ENCODE results near the gene ID1.
"Not testable (repeated sequence)": the region's sequence is repeated elsewhere in the genome, so short reads cannot be mapped to it uniquely, and the experiment has no call there.

Gene ID1

GRCh38 chr20:31602431-31602778, 2.7 kb upstream of the ID1 start:
- DNase-seq (ENCODE audit: low spot score), result no peak

GRCh38 chr20:31602779-31603441, 2.2 kb upstream of the ID1 start:
- DNase-seq (ENCODE audit: low spot score), result peak; percentile 40

- DNase-seq (ENCODE audit: low spot score), result peak; percentile 88
Observed at GRCh38 chr20:31603822-31604566, 1.1 kb upstream of the ID1 start.

GRCh38 chr20:31604567-31605030, 490 bp upstream of the ID1 start:
- no peak for DNase-seq (ENCODE audit: low spot score)

- DNase-seq (ENCODE audit: low spot score), result no peak
Observed at GRCh38 chr20:31605902-31606803, 1.1 kb downstream of the ID1 start.

GRCh38 chr20:31606804-31607639, 1.9 kb downstream of the ID1 start:
- peak; percentile 59 for DNase-seq (ENCODE audit: low spot score)

- DNase-seq (ENCODE audit: low spot score), result no peak
Observed at GRCh38 chr20:31607640-31608250, 2.7 kb downstream of the ID1 start.

GRCh38 chr20:31608251-31608945, 3.3 kb downstream of the ID1 start:
- DNase-seq (ENCODE audit: low spot score), result peak; percentile 59

GRCh38 chr20:31612271-31612640, 7.2 kb downstream of the ID1 start:
- not testable (repeated sequence) for DNase-seq (ENCODE audit: low spot score)

- no peak for DNase-seq (ENCODE audit: low spot score)
Observed at GRCh38 chr20:31615416-31615815, 10.3 kb downstream of the ID1 start.

- no peak for DNase-seq (ENCODE audit: low spot score)
Observed at GRCh38 chr20:31617432-31618104, 12.5 kb downstream of the ID1 start.

- no peak for DNase-seq (ENCODE audit: low spot score)
Observed at GRCh38 chr20:31620246-31620645, 15.2 kb downstream of the ID1 start.

- DNase-seq (ENCODE audit: low spot score), result not testable (repeated sequence)
Observed at GRCh38 chr20:31623123-31623505, 18.0 kb downstream of the ID1 start.

- not testable (repeated sequence) for DNase-seq (ENCODE audit: low spot score)
Observed at GRCh38 chr20:31626534-31626933, 21.4 kb downstream of the ID1 start.

- not testable (repeated sequence) for DNase-seq (ENCODE audit: low spot score)
Observed at GRCh38 chr20:31628057-31628456, 23.0 kb downstream of the ID1 start.

- no peak for DNase-seq (ENCODE audit: low spot score)
Observed at GRCh38 chr20:31630187-31630790, 25.2 kb downstream of the ID1 start.

GRCh38 chr20:31632548-31633338, 27.7 kb downstream of the ID1 start:
- DNase-seq (ENCODE audit: low spot score), result no peak

GRCh38 chr20:31633339-31633914, 28.3 kb downstream of the ID1 start:
- DNase-seq (ENCODE audit: low spot score), result no peak
